Ecto neural progenitor cell (in vitro differentiated cells): Measurements from ENCODE around the gene ALKAL2.

Experiments used
- DNase-seq: peaks from one replicate; pipeline ENCODE4 v3.0.0-alpha.2; 2018; ENCODE audit warnings: low spot score

The ALKAL2 gene

DNA sequence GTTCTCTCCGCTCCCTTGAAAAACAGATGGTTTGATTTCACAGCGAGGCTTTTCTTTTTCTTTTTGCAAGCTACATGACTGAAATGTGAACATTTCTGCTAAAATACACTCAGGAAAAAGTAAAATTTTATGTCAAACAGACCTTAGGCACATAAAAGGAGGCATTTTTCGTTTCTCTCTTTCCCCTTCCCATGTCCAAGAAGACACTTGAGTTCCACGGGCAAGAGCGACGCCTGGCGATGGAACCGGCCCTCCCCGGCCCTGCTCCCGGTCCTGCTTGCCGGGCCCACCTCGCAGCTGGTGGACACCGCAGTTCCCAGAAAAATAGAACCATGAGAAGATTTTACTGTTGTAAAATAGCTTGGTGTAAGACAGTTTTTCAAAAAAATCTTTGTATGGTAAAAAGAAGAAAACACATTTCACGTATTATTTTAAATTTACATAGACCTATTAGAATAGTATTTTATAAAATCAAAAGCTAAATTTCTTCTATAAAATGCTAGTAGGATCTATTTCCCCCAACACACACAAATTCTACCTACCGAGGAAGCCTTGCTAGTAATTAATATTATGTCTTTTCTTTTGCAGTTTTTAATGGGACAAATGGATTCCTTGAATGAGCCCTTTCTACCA is 2.3 kb upstream of the ALKAL2 start:
- DNase-seq, result peak; percentile 77

DNA sequence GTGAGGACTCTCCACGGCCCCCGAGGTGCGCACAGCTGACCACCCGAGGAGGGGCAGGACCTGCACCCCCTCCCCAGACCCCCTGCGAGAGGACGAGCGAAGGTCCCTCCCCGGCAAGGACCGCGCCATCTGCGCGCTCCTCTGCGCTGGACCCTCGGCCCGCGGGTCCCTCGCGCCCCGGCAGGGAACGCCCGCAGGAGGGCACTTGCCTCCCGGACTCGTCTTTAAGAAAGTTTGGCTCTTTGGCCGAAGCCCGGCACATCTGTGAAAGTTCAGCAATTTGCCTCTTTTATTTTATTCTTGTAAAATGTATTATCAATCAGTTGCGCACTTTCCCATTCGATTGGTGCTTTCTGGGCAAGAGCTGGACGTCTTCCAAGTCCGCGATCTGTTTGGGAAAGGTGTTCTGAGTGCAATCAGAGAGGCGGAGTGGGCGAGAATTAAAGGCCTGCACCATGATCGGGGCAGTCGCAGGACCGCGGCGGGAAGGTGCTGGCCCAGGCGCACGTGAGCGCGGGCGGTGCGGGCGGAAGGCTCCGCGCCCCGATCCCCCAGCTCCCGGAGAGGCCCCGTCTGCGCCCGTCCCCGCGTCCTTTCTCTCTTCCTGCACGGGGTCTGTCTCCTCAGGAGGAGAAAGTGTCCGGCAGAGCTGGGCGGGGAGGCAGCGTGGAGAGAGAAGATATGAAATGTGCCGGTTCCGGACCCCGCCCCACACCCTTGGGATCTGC is 1.6 kb upstream of the ALKAL2 start:
- peak; percentile 53 for DNase-seq

DNA sequence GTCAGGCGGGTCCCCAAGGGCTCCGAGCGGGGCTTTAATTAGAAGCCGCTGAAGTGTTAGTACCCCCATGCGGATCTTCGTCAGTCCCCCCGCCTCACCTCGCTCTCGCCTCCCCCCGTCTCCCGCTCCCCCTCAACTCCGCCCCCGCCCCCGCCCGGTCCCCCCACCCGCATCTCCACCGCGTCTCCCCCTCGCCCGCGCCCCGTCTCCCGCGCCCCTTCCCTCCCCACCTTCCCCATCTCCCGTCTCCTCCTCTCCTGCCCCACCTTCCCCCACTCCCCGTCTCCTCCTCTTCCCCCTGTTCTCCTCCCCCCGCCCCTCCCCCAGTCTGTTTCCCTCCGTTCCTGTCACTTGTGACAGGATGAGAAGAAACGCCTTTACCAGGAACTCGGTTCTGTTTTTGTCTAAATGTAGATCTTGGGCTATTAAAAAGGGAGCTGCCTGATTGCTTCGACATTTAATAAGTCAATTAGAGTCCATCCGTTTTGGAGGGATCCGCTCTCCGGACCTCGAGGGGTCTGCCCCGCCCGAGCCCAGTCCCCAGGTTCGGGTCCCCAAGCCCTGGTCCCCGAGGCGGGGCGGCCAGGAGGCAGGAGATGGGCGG is 969 bp upstream of the ALKAL2 start:
- no peak for DNase-seq

DNA sequence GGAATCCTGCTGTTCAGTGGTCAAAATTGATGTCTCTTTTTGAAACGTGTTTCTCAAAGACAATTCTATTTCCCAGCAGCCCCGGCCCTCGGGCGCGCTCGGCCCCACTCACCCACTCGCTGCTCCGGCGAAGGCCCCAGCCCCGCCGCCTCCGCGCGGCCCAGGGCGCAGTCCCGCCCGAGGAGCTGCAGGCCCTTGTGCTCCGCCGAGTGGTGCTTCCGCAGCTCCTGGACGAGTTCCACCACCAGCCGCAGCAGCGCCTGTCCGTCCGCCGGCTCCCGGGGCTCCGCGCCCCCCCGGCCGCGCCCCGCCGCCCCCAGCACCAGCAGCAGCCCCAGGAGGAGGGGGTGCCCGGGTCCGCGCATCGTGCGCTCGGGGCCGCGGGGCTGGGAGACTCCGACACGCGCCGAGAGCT is 413 bp downstream of the ALKAL2 start:
- DNase-seq, result peak; percentile 61

DNA sequence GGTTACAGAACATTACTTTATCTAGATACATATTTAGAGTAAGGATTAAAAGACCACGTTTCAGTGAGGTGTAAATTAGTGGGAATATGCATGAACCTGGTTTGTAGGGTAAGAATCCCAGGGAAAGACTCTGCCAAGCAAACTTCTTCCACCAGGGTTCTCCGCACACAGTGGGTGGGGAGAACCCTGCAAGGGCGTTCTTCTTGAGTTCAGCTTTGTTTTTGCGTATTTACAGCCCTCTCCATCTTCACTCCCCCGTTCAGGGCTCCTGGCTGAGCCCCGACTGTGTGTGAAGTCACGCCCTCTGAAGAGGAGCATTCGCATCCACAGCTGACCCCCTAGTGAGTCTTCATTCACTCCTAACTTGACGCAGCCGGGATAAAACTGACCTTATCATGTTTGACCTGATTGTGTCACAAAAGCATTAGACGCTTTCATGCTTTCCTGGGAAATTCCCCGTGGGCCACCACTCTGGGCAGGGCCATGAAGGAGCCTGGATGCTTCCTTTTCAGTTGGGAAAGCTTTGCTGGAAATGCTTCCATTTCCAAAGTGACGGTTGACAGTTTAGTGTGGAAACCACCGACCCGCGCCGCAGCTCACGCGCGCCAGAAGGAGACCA is 1.0 kb downstream of the ALKAL2 start:
- no peak for DNase-seq

DNA sequence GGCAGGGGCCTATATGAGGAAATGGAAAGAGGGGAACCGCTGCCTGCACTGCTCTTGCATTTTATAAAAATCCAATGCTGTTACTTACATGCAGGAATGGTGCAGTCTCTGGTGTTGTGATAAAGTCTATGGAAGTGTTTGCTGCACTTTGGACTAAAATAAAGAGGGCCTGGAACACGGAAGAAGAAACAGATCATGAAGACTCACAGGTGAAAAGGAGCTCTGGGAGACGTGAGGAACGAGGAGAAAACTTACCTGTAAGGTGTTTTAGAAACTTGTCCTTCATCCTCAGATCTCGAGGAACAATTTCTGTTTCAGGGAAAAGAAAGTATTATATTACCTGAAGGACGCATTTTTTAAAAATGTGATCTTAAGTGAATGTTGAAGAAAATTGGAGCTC is 1.9 kb downstream of the ALKAL2 start:
- no peak for DNase-seq

DNA sequence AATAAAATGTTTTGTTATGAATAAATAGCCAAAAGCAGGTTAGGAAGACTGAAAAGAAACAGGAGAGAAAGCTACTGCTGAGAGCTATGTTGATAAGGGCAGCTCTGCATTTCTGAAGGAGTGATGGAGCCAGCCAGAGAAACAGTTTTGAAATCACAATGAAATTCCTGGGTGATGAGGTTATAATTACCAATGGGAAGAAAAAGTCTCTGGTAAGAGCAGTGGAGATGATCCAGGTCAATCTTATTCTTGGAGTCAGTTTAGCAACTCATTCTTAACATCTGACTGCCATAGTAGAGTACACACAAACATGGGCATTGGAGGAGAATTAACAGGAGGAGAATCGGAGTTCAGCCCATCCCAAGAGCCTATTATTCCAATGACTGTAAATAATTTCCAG is 2.4 kb downstream of the ALKAL2 start:
- DNase-seq, result no peak

DNA sequence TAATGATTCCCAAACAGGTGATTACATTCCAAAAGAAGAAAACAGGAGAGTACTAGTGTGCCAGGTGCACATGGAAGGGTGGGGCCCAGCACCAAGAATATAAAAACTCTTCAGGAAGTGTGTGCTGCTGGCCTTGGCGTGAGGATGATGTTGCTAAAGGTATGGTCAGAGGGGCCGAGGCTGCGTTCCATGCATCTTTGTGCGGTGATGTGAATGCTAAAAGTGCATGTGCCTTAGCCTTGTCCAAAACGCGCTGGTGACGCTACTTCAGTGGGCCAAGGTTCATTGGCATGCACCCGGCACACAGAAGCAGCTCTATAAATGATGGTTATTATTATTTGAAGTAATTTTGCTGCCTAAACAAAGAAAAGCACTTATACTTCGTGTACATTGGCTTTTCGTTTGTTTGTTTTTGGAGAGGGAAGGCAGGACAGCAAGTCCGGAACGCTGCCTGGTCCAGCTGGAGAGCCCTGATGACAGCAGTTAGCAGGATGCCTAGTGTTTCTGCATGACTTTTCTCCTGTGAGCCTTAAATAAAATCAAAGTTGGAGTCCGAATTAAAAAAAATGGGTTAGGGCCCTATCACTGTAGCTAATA is 2.9 kb downstream of the ALKAL2 start:
- no peak for DNase-seq

DNA sequence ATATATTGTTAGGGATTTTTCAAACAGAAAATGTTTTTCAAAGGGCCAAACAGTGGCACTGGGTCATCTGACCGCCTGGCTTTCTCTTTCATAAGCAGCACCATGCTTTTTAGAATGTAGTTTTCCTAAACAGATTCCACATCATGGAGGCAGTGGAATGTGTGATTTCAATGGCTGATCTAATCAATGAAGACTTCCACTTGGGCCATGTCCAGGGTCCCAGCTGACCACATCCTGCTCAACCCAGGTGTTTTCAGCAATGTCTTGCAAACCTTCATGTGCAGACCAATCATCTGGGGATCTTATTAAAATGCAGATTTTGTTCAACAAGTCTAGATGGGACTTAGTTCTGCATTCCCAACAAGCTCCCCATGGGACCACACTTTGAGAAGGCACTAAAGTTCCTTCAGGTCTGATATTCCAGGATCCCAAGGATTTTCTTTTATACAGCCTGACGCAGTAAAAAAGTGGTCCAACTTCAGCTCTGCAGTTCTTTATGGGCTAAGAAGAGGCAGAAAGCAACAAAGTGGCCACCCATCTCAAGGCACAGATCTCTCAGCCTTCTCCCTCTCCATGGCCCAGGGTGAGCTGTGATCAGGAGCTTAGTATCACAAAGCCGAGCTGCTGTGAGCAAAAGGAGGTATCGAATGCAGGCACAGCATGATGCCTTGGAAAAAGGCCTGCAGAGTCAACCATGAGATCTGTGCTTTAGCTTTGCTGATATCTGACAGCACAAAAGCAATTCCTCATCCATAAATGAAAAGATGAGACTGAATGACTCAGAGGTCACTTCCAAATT is 3.7 kb downstream of the ALKAL2 start:
- no peak for DNase-seq

DNA sequence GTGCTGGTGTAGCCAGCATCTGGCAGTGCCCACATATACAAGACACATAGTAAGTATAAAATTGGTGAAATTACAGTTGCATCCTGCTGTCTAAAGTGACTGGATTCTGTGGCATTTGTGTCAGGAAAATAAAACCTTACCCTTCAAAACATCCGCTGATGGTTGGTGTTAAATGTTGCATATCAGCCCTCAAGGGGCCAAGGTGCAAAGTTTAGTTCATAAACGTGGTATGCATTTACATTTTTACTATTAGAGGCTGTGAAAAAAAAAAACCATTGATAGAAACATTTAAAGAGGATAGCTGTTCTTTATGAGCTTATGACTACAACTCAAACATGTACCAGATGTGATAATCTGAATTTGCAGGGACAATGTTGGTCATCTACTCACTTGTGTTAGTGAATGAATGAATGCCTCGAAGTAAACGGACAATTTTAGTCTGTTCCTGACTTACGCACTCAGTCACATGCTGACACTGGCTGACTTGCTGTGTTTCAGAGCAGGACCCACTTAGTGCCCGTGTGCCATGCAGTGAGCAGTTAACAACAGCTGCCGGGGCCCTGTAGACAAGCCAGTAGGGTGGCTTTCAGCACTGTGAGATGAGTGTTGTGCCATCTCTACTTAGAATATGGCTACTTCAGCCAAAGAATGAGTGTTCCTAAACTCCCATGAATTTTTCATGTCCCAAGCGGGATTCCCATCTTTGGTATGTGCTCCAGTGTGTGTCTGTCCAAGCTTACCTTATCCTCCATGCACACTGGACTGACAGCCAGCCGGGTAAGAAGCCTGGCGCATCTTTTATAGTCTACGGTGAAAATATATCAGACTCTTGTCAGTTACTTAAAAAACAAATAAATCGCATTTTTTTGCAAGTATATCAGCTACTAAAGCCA is 5.3 kb downstream of the ALKAL2 start:
- DNase-seq, result no peak

DNA sequence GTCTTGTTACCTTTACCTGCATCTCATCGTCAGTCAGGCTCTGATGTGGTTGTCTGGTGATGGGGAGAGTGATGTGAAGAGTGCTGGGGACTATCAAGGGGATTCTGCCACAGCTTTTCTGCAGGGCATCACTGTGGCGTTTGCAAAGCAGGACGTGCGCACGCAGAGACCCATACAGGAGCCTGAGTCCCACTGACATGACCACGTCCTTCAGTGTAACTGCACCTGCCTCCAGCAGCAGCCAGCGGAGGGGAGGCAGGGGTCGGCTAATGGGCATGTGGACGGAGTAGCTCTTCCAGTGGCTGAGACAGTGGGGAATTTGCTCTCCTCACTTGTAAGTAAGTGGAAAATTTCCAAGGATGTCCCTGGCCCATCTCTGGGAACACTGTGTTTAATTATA is 6.5 kb downstream of the ALKAL2 start:
- DNase-seq, result no peak

DNA sequence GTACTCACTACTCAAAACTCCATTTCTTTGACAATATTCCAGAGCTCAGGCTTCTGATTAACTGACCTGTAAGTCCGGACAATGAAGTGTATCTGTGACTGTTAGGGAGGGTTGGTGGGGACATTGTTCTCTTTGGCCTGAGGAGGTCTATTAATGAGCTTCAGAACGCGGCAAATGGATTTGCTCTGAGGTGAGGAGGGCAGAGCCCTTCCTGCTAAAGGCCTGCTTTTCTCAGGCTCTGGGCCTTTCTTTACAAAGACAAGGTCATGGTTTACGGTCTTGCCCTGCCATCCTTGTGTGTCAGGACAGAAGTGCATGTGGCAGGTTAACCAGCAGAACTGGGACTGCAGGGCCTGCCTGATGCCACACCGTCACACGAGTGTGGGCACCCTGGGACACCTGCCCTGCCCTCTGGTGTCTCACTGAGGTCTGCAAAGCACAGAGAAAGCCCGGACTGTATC is 7.2 kb downstream of the ALKAL2 start:
- no peak for DNase-seq

DNA sequence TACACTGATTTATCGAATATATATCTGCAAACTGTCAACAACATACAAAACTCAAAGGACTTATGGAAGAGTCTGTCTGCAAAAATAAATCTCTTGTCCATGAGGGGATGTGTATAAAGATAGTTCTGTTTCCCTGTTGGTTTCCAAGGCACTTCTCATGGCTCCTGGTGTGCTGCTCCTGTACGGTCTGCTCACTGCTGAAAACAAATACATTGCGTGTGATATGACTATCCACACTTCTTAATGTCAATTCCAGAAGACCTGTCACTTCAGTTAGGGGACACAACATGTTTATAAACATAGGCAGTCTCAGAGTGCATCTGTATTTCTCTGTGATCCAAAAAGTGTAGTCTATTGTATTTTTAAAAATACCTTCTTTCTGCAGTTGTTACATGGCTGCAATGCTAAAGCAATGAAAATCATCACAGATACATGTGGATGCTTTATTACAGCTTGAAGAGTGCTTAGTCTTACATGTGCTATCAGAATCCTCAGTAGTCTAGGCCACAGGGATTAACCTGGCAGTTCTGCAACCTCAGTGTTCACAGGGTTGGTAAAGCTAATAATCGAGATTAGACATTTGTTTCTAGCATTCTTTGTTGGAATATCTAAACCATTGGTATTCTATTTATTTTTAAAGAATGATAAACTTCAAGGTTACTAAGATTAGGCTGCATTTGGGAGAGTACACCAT is 7.8 kb downstream of the ALKAL2 start:
- no peak for DNase-seq

DNA sequence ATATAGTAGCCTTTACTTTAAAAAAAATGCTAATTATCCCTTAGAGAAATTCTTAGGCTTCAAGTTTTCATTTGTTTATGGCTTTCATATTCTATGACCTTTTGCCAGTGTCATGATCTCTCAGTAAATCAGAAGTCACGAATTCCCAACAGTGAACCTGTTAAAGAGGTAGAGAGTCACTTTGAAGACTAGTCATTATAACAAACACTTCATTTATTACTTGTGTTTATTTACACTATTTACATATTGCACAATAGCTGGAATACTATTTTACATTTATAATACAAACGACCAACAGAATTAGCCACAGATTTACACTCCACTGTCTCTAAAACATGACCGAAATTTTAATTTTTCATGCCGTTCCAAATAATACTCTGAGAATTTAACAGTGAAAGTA is 8.5 kb downstream of the ALKAL2 start:
- DNase-seq, result no peak

DNA sequence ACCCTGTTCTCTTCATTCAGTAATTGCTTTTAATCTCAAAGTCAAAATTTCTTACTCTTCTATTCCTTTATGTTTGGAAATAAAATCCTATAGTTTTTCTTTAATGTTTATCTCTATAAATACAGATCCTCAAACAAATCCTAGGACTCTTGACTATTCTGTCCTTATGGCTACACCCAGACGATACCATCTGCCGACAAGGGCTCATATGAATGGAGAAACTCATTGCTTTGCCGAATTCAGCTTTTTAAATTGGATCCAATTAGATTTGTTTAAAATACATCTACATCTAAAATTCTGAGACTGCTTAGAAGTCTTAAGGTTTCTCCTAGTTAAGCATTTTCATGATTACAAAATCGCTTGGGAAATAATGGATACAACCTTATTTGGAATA is 9.0 kb downstream of the ALKAL2 start:
- DNase-seq, result no peak

DNA sequence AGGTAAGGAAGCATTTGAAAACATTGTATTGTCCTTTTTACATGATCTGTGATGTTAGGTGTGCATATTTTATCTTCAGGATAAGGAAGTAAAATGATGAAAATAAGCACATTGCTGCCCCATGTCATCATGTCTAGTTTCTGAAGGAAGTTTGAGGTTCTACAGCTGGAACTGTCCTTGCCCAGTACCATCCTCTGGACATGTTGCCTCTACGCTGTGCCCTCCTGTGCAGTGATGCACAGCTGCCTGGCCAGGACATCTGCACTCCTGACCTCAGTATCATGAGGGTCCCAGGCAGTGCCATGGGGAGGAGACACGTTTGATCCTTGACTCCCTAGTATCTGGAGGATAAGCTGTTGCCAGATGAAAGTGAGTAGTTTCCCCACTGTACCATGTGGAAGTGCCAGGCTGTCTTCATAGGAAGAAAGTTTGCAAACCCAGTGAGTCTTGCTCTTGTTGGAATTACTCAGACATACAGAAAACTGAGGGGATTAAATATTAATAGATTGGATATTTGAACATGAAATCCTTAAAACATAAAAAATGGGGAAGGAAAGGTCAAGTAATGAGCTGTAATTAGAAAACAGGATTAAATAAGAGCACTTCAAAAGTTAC is 9.5 kb downstream of the ALKAL2 start:
- no peak for DNase-seq

DNA sequence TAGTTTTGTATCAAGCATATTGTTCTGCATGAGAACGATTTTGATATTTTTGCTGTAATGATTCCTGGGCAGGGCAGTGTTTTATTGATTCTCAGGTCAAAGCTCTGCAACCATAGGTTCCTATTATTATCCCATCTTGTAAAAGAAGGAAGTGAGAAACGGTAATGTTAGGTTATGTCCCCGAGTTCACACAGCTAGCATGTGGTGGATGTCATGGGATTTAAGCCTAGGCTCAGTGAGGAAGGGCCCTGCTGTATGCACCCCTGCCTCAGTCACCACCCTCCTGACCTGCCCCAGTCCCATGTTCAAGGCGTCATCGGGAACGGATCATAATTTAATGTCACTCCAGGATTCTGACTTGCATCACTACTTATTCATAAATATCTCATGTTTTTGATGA is 12.4 kb downstream of the ALKAL2 start:
- no peak for DNase-seq

DNA sequence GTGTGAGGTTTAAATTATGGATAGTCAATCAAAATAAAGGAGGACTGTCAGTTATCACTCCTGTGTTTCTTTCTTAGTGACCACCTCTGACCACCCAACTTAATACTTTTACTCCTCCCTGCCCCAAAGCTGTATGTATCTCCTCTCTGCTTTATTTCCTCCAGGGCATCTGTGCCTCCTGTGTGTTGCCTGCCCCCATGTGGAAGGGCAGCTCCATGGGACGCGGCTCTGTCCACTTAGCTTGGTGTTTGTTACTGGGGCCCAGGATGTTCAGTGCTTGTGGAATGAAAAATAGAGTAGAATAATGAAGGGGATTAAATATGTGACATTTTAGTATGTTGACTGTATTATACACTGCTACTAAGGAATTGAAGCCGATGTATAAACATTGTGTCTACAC is 13.4 kb downstream of the ALKAL2 start:
- DNase-seq, result no peak

DNA sequence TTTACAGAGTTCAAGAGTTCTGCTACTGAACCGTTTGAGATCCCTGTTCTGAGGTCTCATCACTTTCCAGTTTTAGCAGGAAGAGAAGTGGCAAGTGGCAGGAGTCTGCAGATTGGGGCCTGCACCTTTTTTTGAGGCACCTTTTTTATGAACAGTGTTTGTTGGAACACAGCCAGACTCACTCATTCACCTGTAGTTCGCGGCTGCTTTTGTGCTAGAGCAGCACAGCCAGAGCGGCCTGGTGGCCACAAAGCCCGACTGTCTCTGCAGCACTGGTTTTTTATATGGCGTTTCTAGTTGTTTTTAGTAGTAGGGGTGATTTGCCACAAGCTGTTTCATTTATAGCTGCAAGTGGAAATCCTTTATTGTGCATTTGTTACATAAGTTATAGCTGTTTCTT is 14.6 kb downstream of the ALKAL2 start:
- no peak for DNase-seq

DNA sequence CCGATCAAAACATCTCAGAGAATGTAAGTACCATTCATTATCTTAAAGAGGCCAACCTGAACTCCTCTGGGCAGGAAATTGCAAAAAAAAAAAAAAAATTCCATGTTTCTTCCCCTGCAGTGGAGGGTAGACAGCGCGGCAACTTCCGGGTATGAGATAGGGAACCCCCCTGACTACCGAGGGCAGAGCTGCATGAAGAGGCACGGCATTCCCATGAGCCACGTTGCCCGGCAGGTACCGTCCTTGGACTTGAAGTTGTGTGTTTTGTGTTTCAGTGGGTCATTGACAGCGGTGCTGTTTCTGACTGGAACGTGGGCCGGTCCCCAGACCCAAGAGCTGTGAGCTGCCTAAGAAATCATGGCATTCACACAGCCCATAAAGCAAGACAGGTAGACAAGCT is 16.0 kb downstream of the ALKAL2 start:
- DNase-seq, result no peak
